ENCODE results near the gene CARD9.
A peak's percentile ranks its signal among the peaks of the same experiment; 100 is the strongest.

DNA sequence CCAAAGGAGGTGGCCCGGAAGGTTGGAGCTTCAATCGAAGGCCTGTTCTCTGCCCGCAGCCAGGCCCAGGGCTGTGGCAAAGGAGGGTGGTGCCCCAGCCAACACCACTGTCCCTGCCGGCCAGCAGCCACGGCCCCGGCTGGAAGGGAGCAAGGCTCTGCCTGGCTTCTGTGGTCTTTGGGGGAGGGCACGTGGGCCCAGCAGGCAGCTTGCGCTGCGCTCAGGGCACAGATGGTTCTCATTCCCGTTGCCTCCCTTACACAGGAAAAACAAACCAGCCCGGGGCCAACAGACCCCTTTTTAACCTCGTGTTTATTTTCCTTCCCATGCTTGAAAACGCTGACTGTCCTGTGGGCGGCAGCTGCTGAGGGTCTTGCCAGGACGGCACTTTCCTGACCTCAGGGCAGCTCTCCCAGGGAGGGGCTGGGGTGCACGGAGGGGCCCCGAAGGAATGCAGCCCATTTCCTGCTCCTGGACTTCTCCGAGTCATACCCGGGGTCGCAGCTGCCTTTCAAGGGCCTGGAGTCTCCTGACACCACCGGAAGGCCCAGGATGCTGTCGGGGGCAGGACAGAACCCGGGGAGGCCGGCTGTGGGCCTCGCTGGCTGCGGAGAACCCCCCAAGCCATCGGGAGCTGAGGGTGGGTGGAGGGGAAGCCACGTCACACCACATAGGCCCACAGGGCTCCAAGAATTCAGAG, 47.3 kb downstream of the CARD9 start:
- TF ChIP-seq POLR2AphosphoS5 (IDR thresholded peaks at IDR 0.05), result peak; percentile 50 to 76 (median 53)
- TF ChIP-seq, protein P1, sequence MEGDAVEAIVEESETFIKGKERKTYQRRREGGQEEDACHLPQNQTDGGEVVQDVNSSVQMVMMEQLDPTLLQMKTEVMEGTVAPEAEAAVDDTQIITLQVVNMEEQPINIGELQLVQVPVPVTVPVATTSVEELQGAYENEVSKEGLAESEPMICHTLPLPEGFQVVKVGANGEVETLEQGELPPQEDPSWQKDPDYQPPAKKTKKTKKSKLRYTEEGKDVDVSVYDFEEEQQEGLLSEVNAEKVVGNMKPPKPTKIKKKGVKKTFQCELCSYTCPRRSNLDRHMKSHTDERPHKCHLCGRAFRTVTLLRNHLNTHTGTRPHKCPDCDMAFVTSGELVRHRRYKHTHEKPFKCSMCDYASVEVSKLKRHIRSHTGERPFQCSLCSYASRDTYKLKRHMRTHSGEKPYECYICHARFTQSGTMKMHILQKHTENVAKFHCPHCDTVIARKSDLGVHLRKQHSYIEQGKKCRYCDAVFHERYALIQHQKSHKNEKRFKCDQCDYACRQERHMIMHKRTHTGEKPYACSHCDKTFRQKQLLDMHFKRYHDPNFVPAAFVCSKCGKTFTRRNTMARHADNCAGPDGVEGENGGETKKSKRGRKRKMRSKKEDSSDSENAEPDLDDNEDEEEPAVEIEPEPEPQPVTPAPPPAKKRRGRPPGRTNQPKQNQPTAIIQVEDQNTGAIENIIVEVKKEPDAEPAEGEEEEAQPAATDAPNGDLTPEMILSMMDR (IDR thresholded peaks at IDR 0.05 in 8 of 11, conservative IDR thresholded peaks at IDR 0.05 in 3 of 11), result no peak
